Measurements from ENCODE around the gene ANXA4.
A peak's percentile ranks its signal among the peaks of the same experiment; 100 is the strongest.
"Not testable (repeated sequence)": the region's sequence is repeated elsewhere in the genome, so short reads cannot be mapped to it uniquely, and the experiment has no call there.

The ANXA4 gene

DNA sequence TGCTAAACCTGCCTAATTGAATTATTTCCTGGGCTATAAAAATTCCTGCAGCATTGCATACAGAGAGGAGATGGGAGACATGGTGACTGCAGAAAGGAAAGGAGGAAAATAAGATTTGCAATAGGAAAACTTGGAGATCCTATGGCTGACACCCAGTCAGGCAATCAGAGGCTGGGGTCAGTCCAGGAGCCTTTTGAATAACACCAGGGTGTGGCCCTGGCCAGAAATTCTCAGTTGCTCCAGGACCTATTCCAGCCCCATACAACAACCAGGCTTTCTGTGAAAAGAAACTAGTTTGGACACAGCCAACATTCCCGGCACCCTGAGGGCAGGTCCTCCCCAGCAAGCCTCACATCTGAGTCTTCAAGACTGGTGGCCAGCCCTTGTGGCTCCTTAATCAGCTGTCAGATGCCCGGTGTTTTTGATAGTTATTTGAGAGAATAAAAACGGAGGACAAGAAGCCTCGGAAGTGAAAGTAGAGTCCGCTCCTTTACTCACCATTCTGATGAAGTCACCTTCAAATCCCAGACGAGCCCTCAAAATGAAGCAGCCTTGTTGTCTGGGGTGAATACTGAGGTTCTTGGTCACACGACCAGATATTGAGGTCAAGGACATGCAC, 56.5 kb downstream of the ANXA4 start:
- Histone ChIP-seq H3K4me3 (ENCODE audit: control insufficient read depth in 1 of 7, extremely low read depth in 1 of 7, insufficient read depth in 4 of 7, low read depth in 2 of 7, low read length in 6 of 7) (peak overlapping the region; percentile 7 to 85 (median 66)), H3K36me3 (ENCODE audit: control insufficient read depth in 4 of 4, insufficient read depth in 4 of 4, low read length in 3 of 4) (peaks cover 0 to 2% (median 0%) of the 10 kb centered on the region in 4 experiments), H3K4me1 (ENCODE audit: control extremely low read depth in 1 of 4, control insufficient read depth in 4 of 4, insufficient read depth in 4 of 4, low read length in 3 of 4) (peaks cover 18 to 78% (median 38%) of the 10 kb centered on the region in 4 experiments), H3K27ac (ENCODE audit: insufficient read depth in 1 of 2, low read depth in 1 of 2, low read length in 2 of 2, poor library complexity in 1 of 2, severe bottlenecking in 2 of 2) (peak overlapping the region; percentile 75 to 82), H3K27me3 (replicated peaks in 2 of 5; ENCODE audit: control insufficient read depth in 4 of 5, insufficient read depth in 5 of 5, low read length in 4 of 5) (no peaks in the 10 kb centered on the region), H3K9me3 (ENCODE audit: control extremely low read depth in 1 of 5, control insufficient read depth in 4 of 5, insufficient read depth in 2 of 5, low read depth in 1 of 5, low read length in 4 of 5) (no peaks in the 10 kb centered on the region)
- DNase-seq = no peak
- ChIA-PET POLR2A (interaction anchor here (1.0 to 1.3 kb wide), 3 partner anchors 10 to 57 kb away, joined by 3 to 10 read pairs (median 8); partner anchors contain the start of gene ANXA4), CTCF (interaction anchor here (1.3 to 3.3 kb wide), 9 partner anchors 8 to 74 kb away, joined by 3 to 16 read pairs (median 6); partner anchors contain the start of gene ANXA4)
- WGBS (ENCODE audit: insufficient coverage) = 20% methylated on average over 5 of the region's 7 CpGs

DNA sequence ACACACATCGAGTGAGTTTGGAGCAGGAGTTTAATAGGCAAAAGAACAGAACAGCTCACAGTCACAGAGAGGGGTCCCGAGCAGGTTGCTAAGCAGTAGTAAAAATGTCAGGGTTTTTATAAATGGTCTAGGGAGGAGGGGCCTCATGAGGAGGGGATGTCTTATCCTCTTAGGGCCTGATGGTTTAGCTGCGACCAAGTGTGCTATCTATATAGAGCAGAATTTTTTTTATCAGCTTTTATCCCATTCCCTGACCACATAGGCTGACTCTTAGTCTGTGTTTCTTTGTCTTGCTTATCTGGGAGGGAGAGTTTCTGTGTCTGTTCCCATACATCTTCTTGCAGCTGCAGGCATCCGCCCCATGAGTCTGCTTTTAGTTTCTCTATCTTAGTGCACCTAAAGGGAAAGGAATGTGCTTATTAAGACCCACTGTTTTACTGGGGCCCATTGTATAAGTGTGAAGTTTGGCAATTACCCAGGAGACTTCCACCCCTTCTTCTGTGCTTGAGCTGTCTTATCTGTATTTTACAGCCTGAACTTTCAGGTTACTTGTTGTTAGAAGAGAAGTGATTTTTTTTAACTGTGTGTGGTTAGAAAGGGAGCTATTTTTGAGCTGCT, 57.1 kb downstream of the ANXA4 start:
- POLR2A ChIA-PET = interaction anchor here (1.0 to 1.3 kb wide), 3 partner anchors 10 to 57 kb away, joined by 3 to 10 read pairs (median 8); partner anchors contain the start of gene ANXA4
- Histone ChIP-seq H3K27ac (ENCODE audit: insufficient read depth in 1 of 2, low read depth in 1 of 2, low read length in 2 of 2, poor library complexity in 1 of 2, severe bottlenecking in 2 of 2) (peak overlapping the region; percentile 75 to 82), H3K36me3 (ENCODE audit: control insufficient read depth in 4 of 4, insufficient read depth in 4 of 4, low read length in 3 of 4) (no peaks in the 10 kb centered on the region), H3K27me3 (replicated peaks in 2 of 5; ENCODE audit: control insufficient read depth in 4 of 5, insufficient read depth in 5 of 5, low read length in 4 of 5) (no peaks in the 10 kb centered on the region), H3K4me1 (ENCODE audit: control extremely low read depth in 1 of 4, control insufficient read depth in 4 of 4, insufficient read depth in 4 of 4, low read length in 3 of 4) (peaks cover 18 to 84% (median 40%) of the 10 kb centered on the region in 4 experiments), H3K9me3 (ENCODE audit: control extremely low read depth in 1 of 5, control insufficient read depth in 4 of 5, insufficient read depth in 2 of 5, low read depth in 1 of 5, low read length in 4 of 5) (no peaks in the 10 kb centered on the region), H3K4me3 (ENCODE audit: control insufficient read depth in 1 of 7, extremely low read depth in 1 of 7, insufficient read depth in 4 of 7, low read depth in 2 of 7, low read length in 6 of 7) (peak overlapping the region; percentile 7 to 85 (median 66))
- CTCF ChIA-PET = interaction anchor here (0.6 to 4.0 kb wide), 15 partner anchors 9 to 647 kb away, joined by 3 to 18 read pairs (median 5); partner anchors contain the start of gene ANXA4
- WGBS (ENCODE audit: insufficient coverage) = no CpG with 5 or more reads among the region's 4 CpGs
- peak; percentile 86 to 97 (median 93) for DNase-seq

DNA sequence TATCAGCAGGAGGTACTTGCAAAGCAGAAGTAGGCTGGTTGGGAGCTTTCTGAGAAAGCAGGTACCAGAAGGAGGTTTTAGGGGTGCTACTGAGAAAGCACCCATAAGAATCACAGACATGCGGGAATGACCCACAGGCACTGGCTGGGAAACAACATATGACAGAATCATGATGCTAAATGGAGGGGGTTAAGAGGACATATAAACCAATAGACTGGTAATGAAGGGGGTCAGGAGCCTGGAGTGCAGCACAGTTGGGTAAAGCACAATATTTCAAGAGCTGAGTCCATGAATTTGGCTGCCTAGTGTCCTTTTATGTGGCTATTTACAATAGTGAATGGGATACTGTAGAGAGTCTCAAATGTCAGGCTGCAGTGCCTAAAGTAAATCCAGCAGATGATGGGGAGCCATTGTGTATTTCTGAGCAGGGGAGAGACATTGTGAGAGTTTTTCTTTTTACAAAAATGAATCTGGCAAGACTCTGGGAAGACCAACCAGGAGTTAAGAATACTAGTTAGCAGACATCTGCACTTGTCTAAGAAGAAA, 59.9 kb downstream of the ANXA4 start:
- Histone ChIP-seq H3K27me3 (replicated peaks in 2 of 5; ENCODE audit: control insufficient read depth in 4 of 5, insufficient read depth in 5 of 5, low read length in 4 of 5) (no peaks in the 10 kb centered on the region), H3K4me1 (ENCODE audit: control extremely low read depth in 1 of 4, control insufficient read depth in 4 of 4, insufficient read depth in 4 of 4, low read length in 3 of 4) (peaks cover 17 to 73% (median 40%) of the 10 kb centered on the region in 4 experiments), H3K36me3 (ENCODE audit: control insufficient read depth in 4 of 4, insufficient read depth in 4 of 4, low read length in 3 of 4) (peaks cover 0 to 5% (median 3%) of the 10 kb centered on the region in 4 experiments), H3K9me3 (ENCODE audit: control extremely low read depth in 1 of 5, control insufficient read depth in 4 of 5, insufficient read depth in 2 of 5, low read depth in 1 of 5, low read length in 4 of 5) (no peaks in the 10 kb centered on the region), H3K27ac (ENCODE audit: insufficient read depth in 1 of 2, low read depth in 1 of 2, low read length in 2 of 2, poor library complexity in 1 of 2, severe bottlenecking in 2 of 2) (no peak overlapping the region), H3K4me3 (ENCODE audit: control insufficient read depth in 1 of 7, extremely low read depth in 1 of 7, insufficient read depth in 4 of 7, low read depth in 2 of 7, low read length in 6 of 7) (no peak overlapping the region)
- 100% methylated on average over 1 of the region's 1 CpG for WGBS (ENCODE audit: insufficient coverage)
- DNase-seq = no peak
- CTCF ChIA-PET = interaction anchor here (1.4 to 6.4 kb wide), 10 partner anchors 11 to 83 kb away, joined by 3 to 56 read pairs (median 5); no protein-coding TSS in a partner anchor
- POLR2A ChIA-PET = no interaction called here

DNA sequence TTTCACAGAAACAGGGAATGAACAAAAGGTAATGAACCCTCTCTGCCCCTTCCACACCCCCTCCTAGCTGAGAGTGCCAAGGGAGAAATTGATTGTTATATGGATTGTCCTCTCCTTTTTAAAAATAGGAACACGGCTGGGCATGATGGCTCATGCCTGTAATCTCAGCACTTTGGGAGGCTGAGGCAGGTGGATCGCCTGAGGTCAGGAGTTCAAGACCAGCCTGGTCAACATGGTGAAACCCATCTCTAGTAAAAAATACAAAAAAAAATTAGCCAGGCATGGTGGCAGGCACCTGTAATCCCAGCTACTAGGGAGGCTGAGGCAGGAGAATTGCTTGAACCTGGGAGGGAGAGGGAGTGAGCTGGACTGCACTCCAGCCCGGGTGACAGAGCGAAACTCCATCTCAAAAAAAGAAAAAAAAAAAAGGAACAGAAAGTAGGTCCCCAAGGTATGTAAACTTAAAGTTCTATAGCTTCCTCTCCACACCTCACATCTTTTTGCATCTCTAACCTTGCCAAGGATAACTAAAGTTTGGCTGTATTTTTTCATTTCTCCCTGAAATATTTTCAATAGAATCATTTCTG, 60.9 kb downstream of the ANXA4 start:
- not testable (repeated sequence) for H3K27me3 ChIP-seq (replicated peaks in 2 of 5; ENCODE audit: control insufficient read depth in 4 of 5, insufficient read depth in 5 of 5, low read length in 4 of 5); DNase-seq; H3K4me3 ChIP-seq (ENCODE audit: control insufficient read depth in 1 of 7, extremely low read depth in 1 of 7, insufficient read depth in 4 of 7, low read depth in 2 of 7, low read length in 6 of 7); H3K27ac ChIP-seq (ENCODE audit: insufficient read depth in 1 of 2, low read depth in 1 of 2, low read length in 2 of 2, poor library complexity in 1 of 2, severe bottlenecking in 2 of 2); H3K9me3 ChIP-seq (ENCODE audit: control extremely low read depth in 1 of 5, control insufficient read depth in 4 of 5, insufficient read depth in 2 of 5, low read depth in 1 of 5, low read length in 4 of 5)
- peaks cover 0 to 14% (median 5%) of the 10 kb centered on the region in 4 experiments for H3K36me3 ChIP-seq (ENCODE audit: control insufficient read depth in 4 of 4, insufficient read depth in 4 of 4, low read length in 3 of 4)
- POLR2A ChIA-PET = interaction anchor here (1.0 kb wide), 1 partner anchor 61 kb away, joined by 7 read pairs; the partner anchor contains the start of gene ANXA4
- peaks cover 14 to 63% (median 35%) of the 10 kb centered on the region in 4 experiments for H3K4me1 ChIP-seq (ENCODE audit: control extremely low read depth in 1 of 4, control insufficient read depth in 4 of 4, insufficient read depth in 4 of 4, low read length in 3 of 4)
- 100% methylated on average over 2 of the region's 4 CpGs for WGBS (ENCODE audit: insufficient coverage)
- CTCF ChIA-PET = interaction anchor here (1.2 to 6.4 kb wide), 9 partner anchors 10 to 84 kb away, joined by 3 to 56 read pairs (median 4); no protein-coding TSS in a partner anchor

DNA sequence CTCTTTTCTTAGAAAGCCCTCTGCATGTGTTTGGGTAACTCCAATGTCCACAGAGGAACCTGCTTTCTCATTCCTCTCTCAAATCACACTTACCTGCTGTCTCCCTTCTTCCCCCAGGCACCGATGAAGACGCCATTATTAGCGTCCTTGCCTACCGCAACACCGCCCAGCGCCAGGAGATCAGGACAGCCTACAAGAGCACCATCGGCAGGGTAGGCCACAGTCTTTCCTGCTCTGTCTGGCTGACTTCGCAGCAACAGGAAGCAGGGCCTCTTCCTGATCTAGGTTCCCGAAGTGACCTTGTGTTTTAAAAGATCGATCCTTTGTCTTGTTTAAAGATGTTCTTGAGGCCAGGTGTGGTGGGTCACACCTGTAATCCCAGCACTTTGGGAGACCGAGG, 62.5 kb downstream of the ANXA4 start:
- no peak overlapping the region for H3K27ac ChIP-seq (ENCODE audit: insufficient read depth in 1 of 2, low read depth in 1 of 2, low read length in 2 of 2, poor library complexity in 1 of 2, severe bottlenecking in 2 of 2)

DNA sequence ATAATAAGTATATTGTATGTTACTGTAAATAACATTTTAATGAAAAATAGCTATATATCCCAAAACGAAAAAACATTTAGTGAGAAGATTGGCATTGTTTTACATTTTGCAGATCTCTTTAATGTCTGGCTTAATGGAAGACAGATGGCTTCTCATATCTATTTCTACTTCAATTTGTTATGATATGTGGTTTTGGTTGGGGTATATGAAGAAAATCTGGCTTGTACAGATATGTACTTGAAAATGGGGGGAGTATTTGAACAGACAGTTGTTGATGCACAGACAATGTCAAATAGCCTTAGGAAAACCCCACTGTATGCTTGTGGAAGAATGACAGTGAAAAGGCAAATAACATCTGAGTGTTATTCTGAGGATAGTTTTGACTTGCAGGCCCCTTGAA, 64.0 kb downstream of the ANXA4 start:
- Histone ChIP-seq H3K36me3 (ENCODE audit: control insufficient read depth in 4 of 4, insufficient read depth in 4 of 4, low read length in 3 of 4) (peaks cover 0 to 29% (median 11%) of the 10 kb centered on the region in 4 experiments), H3K27ac (ENCODE audit: insufficient read depth in 1 of 2, low read depth in 1 of 2, low read length in 2 of 2, poor library complexity in 1 of 2, severe bottlenecking in 2 of 2) (no peak overlapping the region), H3K27me3 (replicated peaks in 2 of 5; ENCODE audit: control insufficient read depth in 4 of 5, insufficient read depth in 5 of 5, low read length in 4 of 5) (no peaks in the 10 kb centered on the region), H3K4me1 (ENCODE audit: control extremely low read depth in 1 of 4, control insufficient read depth in 4 of 4, insufficient read depth in 4 of 4, low read length in 3 of 4) (peaks cover 4 to 33% (median 15%) of the 10 kb centered on the region in 4 experiments), H3K4me3 (ENCODE audit: control insufficient read depth in 1 of 7, extremely low read depth in 1 of 7, insufficient read depth in 4 of 7, low read depth in 2 of 7, low read length in 6 of 7) (no peak overlapping the region), H3K9me3 (ENCODE audit: control extremely low read depth in 1 of 5, control insufficient read depth in 4 of 5, insufficient read depth in 2 of 5, low read depth in 1 of 5, low read length in 4 of 5) (no peaks in the 10 kb centered on the region)
- WGBS (ENCODE audit: insufficient coverage) = no CpG with 5 or more reads among the region's 1 CpG
- peak in 2 of 3 donors; percentile 21 to 53 for DNase-seq
- POLR2A ChIA-PET = no interaction called here
- CTCF ChIA-PET = interaction anchor here (1.3 to 6.4 kb wide), 6 partner anchors 11 to 82 kb away, joined by 3 to 56 read pairs (median 5); no protein-coding TSS in a partner anchor

More for the DNA sequence above, 62.5 kb downstream of the ANXA4 start:
- Histone ChIP-seq H3K4me3 (ENCODE audit: control insufficient read depth in 1 of 7, extremely low read depth in 1 of 7, insufficient read depth in 4 of 7, low read depth in 2 of 7, low read length in 6 of 7) (peak overlapping the region in 3 of 7 experiments; percentile 3 to 56 (median 28)), H3K27me3 (replicated peaks in 2 of 5; ENCODE audit: control insufficient read depth in 4 of 5, insufficient read depth in 5 of 5, low read length in 4 of 5) (no peaks in the 10 kb centered on the region), H3K4me1 (ENCODE audit: control extremely low read depth in 1 of 4, control insufficient read depth in 4 of 4, insufficient read depth in 4 of 4, low read length in 3 of 4) (peaks cover 10 to 47% (median 21%) of the 10 kb centered on the region in 4 experiments), H3K36me3 (ENCODE audit: control insufficient read depth in 4 of 4, insufficient read depth in 4 of 4, low read length in 3 of 4) (peaks cover 0 to 18% (median 10%) of the 10 kb centered on the region in 4 experiments), H3K9me3 (ENCODE audit: control extremely low read depth in 1 of 5, control insufficient read depth in 4 of 5, insufficient read depth in 2 of 5, low read depth in 1 of 5, low read length in 4 of 5) (no peaks in the 10 kb centered on the region)
- CTCF ChIA-PET = interaction anchor here (0.6 to 6.4 kb wide), 5 partner anchors 9 to 1038 kb away, joined by 3 to 56 read pairs (median 4); no protein-coding TSS in a partner anchor
- WGBS (ENCODE audit: insufficient coverage) = 9% methylated on average over 8 of the region's 11 CpGs
- DNase-seq = peak in 2 of 3 donors; percentile 29 to 49
- POLR2A ChIA-PET = no interaction called here

All from common myeloid progenitor, CD34-positive (primary cell).